HG02588 (cell line): Measurements from ENCODE around the gene DHCR7.

Experiments used
- ATAC-seq: cut with Tn5 transposase; IDR thresholded peaks from one replicate; pipeline ENCODE4 v1.9.1; 2021; ENCODE audit warnings: mild to moderate bottlenecking, moderate library complexity; ENCODE audit not compliant: unreplicated experiment

DHCR7 gene

DNA sequence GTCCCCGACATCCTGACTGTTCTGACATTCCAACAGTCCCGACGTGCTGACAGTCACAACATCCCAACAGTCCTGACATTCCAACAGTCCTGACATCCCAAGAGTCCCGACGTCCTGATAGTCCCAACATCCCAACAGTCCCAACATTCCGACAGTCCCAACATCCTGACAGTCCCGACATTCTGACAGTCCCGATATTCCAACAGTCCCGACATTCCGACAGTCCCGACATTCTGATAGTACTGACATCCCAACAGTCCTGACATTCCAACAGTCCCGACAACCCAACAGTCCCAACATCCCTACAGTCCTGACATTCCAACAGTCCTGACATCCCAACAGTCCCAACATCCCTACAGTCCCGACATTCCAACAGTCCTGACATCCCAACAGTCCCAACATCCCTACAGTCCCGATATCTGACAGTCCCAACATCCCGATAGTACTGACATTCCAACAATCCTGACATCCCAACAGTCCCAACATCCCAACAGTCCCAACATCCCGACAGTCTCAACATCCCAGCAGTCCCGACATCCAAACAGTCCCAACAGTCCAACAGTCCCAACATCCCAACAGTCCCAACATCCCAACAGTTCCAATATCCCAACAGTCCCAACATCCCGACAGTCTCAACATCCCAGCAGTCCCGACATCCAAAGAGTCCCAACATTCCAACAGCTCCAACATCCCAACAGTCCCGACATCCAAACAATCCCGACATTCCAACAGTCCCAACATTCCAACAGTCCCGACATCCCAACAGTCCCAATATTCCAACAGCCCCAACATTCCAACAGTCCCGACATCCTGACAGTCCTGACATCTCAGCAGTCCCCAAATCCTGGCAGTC lies 60.2 kb downstream of the DHCR7 start:
- no peak for ATAC-seq

DNA sequence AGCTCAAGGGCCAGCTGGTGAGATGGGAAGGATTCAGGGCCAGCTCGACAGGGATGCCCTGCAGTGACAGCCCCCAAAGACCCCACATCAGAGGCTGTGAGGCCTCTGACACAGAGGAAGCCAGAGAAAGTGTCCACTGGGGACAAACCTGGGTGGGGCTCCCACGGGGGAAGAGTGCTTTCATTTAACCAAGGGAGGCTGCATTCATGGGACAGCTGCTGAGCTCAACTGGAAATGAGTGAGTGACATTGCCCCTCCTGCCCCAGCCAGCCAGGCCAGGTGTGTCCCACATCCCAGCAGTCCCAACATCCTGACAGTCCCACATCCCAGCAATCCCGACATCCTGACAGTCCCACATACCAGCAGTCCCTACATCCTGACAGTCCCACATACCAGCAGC lies 61.0 kb downstream of the DHCR7 start:
- ATAC-seq: no peak

DNA sequence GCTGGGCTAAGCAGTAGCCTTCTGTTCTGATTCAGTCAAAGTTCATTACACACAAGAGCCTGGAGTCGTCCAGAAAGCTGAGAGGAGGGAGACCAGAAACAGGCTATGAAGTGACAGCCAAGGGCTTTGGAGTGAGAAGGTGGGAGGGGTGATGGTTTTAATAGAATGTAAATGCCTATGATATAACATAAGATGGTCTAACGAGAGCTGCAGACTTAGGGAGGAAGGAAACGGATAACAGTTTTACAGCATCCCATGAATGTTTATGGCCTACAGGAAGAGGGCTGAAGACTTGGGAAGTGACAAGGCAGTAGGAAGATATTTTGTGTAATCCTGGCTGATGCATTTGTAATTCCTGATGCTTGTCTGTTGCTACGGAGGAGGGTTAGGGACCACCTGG lies 62.0 kb downstream of the DHCR7 start:
- no peak for ATAC-seq

DNA sequence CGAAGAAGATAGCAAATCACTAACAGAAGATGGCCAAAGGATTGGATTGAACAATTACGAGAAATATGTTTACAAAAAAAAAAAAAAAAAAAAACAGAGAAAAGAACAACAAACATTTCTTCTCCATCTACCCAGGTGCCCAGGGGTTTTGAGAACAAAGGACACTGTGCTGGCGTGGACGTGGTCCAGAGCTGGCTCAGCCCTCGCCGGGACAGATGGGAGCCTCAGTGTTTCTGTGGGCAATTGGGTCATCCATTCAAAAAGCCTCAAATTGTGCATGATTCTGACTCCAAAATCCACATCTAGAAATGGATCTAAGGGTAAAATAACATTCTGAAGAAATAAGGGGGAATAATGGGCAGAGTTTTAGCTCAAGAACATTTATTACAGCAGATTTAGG lies 63.1 kb downstream of the DHCR7 start:
- ATAC-seq: no peak

- no peak for ATAC-seq
Measured at GRCh38 chr11:71384561-71384960, 63.6 kb downstream of the DHCR7 start.
